ENCODE results near the gene CYP27C1.
"Not testable (repeated sequence)": the region's sequence is repeated elsewhere in the genome, so short reads cannot be mapped to it uniquely, and the experiment has no call there.

Gene CYP27C1

GRCh38 chr2:127220102-127220767 is at the start of gene CYP27C1:
TSS of gene CYP27C1 (minus strand) at chr2:127220299. CDS start at chr2:127220270, 29 bp downstream.
- no peak for DNase-seq

GRCh38 chr2:127261804-127262406 is 41.8 kb upstream of the CYP27C1 start:
- no peak for DNase-seq

GRCh38 chr2:127259355-127259754 is 39.3 kb upstream of the CYP27C1 start:
- DNase-seq: no peak

- no peak for DNase-seq
Observed at GRCh38 chr2:127256866-127257265, 36.8 kb upstream of the CYP27C1 start.

GRCh38 chr2:127256381-127256780 is 36.3 kb upstream of the CYP27C1 start:
- no peak for DNase-seq

GRCh38 chr2:127255721-127256120 is 35.6 kb upstream of the CYP27C1 start:
- no peak for DNase-seq

- no peak for DNase-seq
Observed at GRCh38 chr2:127255146-127255545, 35.0 kb upstream of the CYP27C1 start.

- no peak for DNase-seq
Observed at GRCh38 chr2:127254386-127254981, 34.4 kb upstream of the CYP27C1 start.

- DNase-seq: not testable (repeated sequence)
Observed at GRCh38 chr2:127241184-127241583, 21.1 kb upstream of the CYP27C1 start.

- no peak for DNase-seq
Observed at GRCh38 chr2:127239395-127239794, 19.3 kb upstream of the CYP27C1 start.

GRCh38 chr2:127237768-127238167 is 17.7 kb upstream of the CYP27C1 start:
- not testable (repeated sequence) for DNase-seq

GRCh38 chr2:127235082-127235702 is 15.1 kb upstream of the CYP27C1 start:
- no peak for DNase-seq

- DNase-seq: no peak
Observed at GRCh38 chr2:127233710-127234109, 13.6 kb upstream of the CYP27C1 start.

- no peak for DNase-seq
Observed at GRCh38 chr2:127231130-127231865, 11.2 kb upstream of the CYP27C1 start.

GRCh38 chr2:127229555-127229954 is 9.5 kb upstream of the CYP27C1 start:
- DNase-seq: no peak

- no peak for DNase-seq
Observed at GRCh38 chr2:127228102-127228501, 8.0 kb upstream of the CYP27C1 start.

- DNase-seq: not testable (repeated sequence)
Observed at GRCh38 chr2:127227264-127227660, 7.2 kb upstream of the CYP27C1 start.

- peak; percentile 59 for DNase-seq
Observed at GRCh38 chr2:127226520-127227263, 6.6 kb upstream of the CYP27C1 start.

GRCh38 chr2:127226132-127226519 is 6.0 kb upstream of the CYP27C1 start:
- DNase-seq: no peak

GRCh38 chr2:127225186-127225960 is 5.3 kb upstream of the CYP27C1 start:
- DNase-seq: no peak

GRCh38 chr2:127224135-127224534 is 4.0 kb upstream of the CYP27C1 start:
- DNase-seq: not testable (repeated sequence)
